Subcutaneous abdominal adipose tissue (tissue), 5 donors: ENCODE measurements around the gene LRP3.

Experiments
- H3K27ac ChIP-seq: one replicate; pipeline ENCODE4 v1.7.0; 2013; ENCODE audit warnings: low read depth, mild to moderate bottlenecking, inconsistent platforms, low read length, moderate library complexity
- H3K27me3 ChIP-seq, 5 donors: one replicate each; pipeline ENCODE4 v1.7.0; 2013; ENCODE audit warnings: low read length in 5 of 5, inconsistent platforms in 1 of 5; ENCODE audit not compliant: control insufficient read depth in 5 of 5, insufficient read depth in 4 of 5
- H3K36me3 ChIP-seq, 5 donors: one replicate each; pipeline ENCODE4 v1.7.0; 2013; ENCODE audit warnings: low read length in 5 of 5; ENCODE audit not compliant: control insufficient read depth in 5 of 5, insufficient read depth in 5 of 5
- H3K4me1 ChIP-seq, 5 donors: one replicate each; pipeline ENCODE4 v1.7.0; 2013; ENCODE audit warnings: low read length in 5 of 5, mild to moderate bottlenecking in 3 of 5, moderate library complexity in 1 of 5; ENCODE audit not compliant: control insufficient read depth in 5 of 5, insufficient read depth in 5 of 5
- H3K4me3 ChIP-seq, 5 donors: one replicate each; pipeline ENCODE4 v1.7.0; 2013; ENCODE audit warnings: low read length in 5 of 5, low read depth in 1 of 5
- H3K9ac ChIP-seq, 5 donors: one replicate each; pipeline ENCODE4 v1.7.0; 2013; ENCODE audit warnings: low read length in 5 of 5, mild to moderate bottlenecking in 4 of 5, moderate library complexity in 3 of 5
- H3K9me3 ChIP-seq, 5 donors: one replicate each; pipeline ENCODE4 v1.7.0; 2013; ENCODE audit warnings: low read length in 5 of 5; ENCODE audit not compliant: control insufficient read depth in 5 of 5
- donor health status: healthy.
- donor health status: healthy.
- donor health status: healthy.
- donor health status: healthy.
- donor health status: healthy.

The LRP3 gene

DNA sequence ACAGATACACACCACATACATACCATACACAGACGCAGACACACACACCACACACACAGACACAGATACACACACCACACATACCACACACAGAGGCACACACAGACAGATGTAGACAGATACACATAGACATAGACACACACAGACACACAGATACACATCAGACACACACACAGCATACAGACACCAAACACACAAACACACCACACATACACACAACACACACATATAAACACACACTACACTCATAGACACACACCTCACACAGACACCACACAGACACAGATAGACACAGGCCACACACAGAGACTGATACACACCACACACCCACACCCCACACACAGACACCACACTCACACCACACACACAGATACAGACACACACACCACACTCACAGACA lies 56.4 kb downstream of the LRP3 start:
- no peaks in the 10 kb centered on the region for H3K36me3 ChIP-seq
- H3K9ac ChIP-seq, result no peak overlapping the region
- H3K9me3 ChIP-seq, result peaks cover 0 to 10% (median 6%) of the 10 kb centered on the region in 5 donors
- H3K4me3 ChIP-seq, result no peak overlapping the region
- H3K4me1 ChIP-seq, result peaks cover 1 to 62% (median 46%) of the 10 kb centered on the region in 5 donors
- no peak overlapping the region for H3K27ac ChIP-seq
- peaks cover 0 to 6% (median 0%) of the 10 kb centered on the region in 5 donors for H3K27me3 ChIP-seq

DNA sequence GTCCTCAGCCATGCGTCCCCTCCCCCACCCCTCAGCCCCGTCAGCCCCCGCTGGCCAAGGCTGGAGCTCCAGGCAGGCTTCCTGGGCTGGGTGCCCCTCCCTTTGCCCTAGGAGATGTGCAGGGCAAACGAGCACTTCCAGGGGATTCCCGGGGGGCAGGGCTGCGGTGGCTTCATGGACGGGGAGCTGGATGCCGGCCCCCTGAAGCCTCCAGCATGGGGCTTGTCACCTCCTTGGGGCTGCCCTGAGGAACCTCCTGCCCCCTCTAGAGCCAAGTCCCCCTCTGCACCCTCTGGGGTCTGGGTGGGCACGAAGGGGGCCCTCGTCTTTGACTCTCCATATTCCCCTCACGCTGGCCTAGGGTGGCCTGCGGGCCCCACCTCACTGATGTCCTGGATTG lies 56.9 kb downstream of the LRP3 start:
- no peak overlapping the region for H3K4me3 ChIP-seq
- peaks cover 1 to 62% (median 45%) of the 10 kb centered on the region in 5 donors for H3K4me1 ChIP-seq
- H3K9ac ChIP-seq, result no peak overlapping the region
- H3K36me3 ChIP-seq, result no peaks in the 10 kb centered on the region
- peaks cover 0 to 4% (median under 1%) of the 10 kb centered on the region in 5 donors for H3K9me3 ChIP-seq
- H3K27me3 ChIP-seq, result peaks cover 0 to 6% (median 0%) of the 10 kb centered on the region in 5 donors
- no peak overlapping the region for H3K27ac ChIP-seq

DNA sequence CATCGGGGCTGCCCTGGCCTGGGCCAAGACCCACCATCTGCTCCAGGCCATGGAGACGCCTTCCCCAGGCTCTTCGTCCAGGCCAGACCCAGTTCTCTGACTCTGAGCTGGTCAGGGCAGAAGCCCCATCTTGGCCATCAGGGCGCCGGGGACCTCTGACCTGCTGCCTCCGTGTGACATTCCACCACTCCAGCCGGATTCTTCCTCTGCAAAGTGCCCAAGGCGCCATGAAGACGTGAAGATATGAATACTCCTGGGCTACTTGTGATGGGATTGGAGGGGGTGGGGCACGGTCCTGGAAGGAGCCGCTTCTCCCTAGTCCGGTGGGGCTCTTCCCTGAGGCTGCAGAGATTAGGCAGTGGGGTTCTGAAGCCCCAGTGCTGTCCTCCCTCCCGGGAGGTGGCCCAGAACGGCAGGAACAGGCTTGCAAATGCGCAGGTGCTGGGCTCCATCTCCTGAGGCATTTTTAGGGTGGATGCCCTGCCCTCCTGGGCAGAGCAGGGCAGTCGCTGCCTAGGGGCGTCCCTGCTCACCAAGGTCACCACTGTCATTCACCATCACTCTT lies 57.5 kb downstream of the LRP3 start:
- H3K27me3 ChIP-seq, result peaks cover 0 to 6% (median 0%) of the 10 kb centered on the region in 5 donors
- no peak overlapping the region for H3K9ac ChIP-seq
- H3K27ac ChIP-seq, result no peak overlapping the region

DNA sequence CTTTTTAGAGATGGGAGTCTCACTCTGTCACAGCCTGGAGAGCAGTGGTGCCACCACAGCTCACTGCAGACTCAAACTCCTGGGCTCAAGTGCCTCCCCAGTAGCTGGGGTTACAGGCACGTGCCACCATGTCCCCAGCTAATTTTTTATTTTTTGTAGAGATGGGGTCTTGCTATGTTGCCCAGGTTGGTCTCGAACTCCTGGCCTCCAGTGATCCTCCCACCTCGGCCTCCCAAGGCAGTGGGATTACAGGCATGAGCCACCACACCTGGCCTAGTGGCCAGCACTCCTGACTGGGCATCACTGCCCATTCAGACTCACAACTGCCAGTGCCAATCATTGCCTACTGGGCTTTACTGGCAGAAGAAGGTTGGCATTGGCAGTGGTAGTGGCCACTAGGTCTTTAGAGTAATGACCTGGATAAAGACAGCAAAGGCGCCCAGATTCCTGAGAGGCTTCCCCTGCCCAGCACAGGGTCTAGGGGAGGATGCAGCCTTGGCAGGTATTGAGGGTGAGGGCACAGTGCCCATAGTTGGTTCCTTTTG lies 58.4 kb downstream of the LRP3 start:
- H3K9ac ChIP-seq, result no peak overlapping the region
- peaks cover 0 to 2% (median 1%) of the 10 kb centered on the region in 5 donors for H3K9me3 ChIP-seq
- peaks cover 0 to 6% (median 0%) of the 10 kb centered on the region in 5 donors for H3K27me3 ChIP-seq
- H3K4me3 ChIP-seq, result no peak overlapping the region
- no peaks in the 10 kb centered on the region for H3K36me3 ChIP-seq
- no peak overlapping the region for H3K27ac ChIP-seq
- peaks cover 1 to 52% (median 34%) of the 10 kb centered on the region in 5 donors for H3K4me1 ChIP-seq

More for the DNA sequence above, 57.5 kb downstream of the LRP3 start:
- Histone ChIP-seq H3K4me1 (peaks cover 1 to 61% (median 40%) of the 10 kb centered on the region in 5 donors), H3K4me3 (no peak overlapping the region), H3K9me3 (no peaks in the 10 kb centered on the region), H3K36me3 (no peaks in the 10 kb centered on the region)

DNA sequence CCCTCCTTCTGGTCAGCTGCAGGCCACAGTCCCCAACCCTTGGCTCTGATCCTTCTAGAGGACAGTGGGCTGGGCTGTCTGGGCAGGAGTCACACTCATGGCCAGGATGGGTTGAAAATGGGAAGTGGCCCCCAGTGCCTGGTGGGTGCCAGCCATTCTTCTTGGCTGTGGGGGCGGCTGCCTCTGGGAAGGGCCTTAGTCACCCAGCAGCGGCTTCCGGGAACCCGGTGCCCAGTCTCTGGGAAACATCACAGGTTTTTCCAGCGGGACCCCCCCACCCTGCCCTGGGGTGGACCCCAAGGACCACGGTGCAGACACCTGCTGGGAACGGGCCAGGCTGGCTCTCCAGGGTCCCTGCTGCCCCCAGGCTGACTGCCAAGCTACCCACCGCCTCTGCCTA lies 58.8 kb downstream of the LRP3 start:
- no peaks in the 10 kb centered on the region for H3K36me3 ChIP-seq
- peaks cover 0 to 7% (median 5%) of the 10 kb centered on the region in 5 donors for H3K9me3 ChIP-seq
- H3K4me3 ChIP-seq, result no peak overlapping the region
- H3K4me1 ChIP-seq, result peaks cover 1 to 47% (median 32%) of the 10 kb centered on the region in 5 donors
- no peak overlapping the region for H3K27ac ChIP-seq
- H3K27me3 ChIP-seq, result peaks cover 0 to 6% (median 0%) of the 10 kb centered on the region in 5 donors
- H3K9ac ChIP-seq, result no peak overlapping the region

DNA sequence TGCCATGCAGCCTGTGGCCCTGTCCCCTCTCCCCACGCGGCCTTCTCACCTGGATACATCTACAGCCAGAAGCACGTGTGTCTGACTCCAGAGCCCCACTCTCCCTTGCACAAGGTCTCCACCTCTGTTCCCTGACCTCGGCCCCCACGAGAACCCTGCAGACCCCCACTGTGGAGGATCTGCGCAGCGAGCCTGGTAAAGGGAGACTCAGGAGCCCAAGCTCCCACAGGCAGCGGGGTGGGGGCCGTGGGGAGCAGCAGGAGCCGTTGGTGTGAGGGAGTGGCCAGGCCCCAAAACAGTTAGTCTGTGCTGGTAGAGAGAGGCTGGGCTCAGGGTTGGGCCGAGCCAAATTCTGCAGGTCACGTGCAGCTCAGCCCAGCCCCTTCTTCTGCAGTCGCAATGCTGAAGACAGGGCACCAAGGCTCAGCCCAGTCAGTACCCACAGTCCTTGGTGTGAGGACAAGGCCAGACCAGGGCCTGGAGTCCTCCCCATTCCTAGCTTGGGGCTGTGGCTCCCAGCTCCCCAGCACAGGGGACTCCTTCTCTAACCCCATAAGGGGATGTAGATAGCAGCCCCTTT lies 60.2 kb downstream of the LRP3 start:
- Histone ChIP-seq H3K9ac (no peak overlapping the region), H3K27me3 (peaks cover 0 to 6% (median 0%) of the 10 kb centered on the region in 5 donors), H3K9me3 (peaks cover 0 to 12% (median 5%) of the 10 kb centered on the region in 5 donors), H3K4me3 (no peak overlapping the region), H3K4me1 (peaks cover 1 to 33% (median 18%) of the 10 kb centered on the region in 5 donors), H3K36me3 (no peaks in the 10 kb centered on the region), H3K27ac (no peak overlapping the region)

DNA sequence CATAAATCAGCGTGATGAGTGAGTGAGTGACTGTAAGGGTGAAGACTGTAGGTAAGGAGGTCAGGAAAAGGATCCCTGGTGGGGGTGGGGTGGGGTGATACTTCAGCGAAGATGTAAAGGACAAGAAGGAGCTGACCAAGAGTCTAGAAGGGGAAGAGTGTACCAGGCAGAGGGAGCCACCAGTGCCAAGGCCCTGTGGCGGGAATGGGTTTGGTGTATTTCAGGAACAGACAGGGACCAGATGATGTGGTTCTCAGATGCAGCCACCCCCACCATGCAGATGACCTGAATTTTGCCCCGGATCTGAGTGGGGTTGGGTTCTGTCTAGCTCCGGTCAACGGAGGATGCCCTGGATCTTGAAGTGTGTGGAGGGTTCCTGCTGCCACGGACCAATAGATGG lies 61.7 kb downstream of the LRP3 start:
- Histone ChIP-seq H3K4me3 (no peak overlapping the region), H3K4me1 (peaks cover 1 to 36% (median 18%) of the 10 kb centered on the region in 5 donors), H3K9ac (no peak overlapping the region), H3K27me3 (peaks cover 0 to 6% (median 0%) of the 10 kb centered on the region in 5 donors), H3K9me3 (peaks cover 0 to 12% (median 5%) of the 10 kb centered on the region in 5 donors), H3K27ac (no peak overlapping the region), H3K36me3 (no peaks in the 10 kb centered on the region)

DNA sequence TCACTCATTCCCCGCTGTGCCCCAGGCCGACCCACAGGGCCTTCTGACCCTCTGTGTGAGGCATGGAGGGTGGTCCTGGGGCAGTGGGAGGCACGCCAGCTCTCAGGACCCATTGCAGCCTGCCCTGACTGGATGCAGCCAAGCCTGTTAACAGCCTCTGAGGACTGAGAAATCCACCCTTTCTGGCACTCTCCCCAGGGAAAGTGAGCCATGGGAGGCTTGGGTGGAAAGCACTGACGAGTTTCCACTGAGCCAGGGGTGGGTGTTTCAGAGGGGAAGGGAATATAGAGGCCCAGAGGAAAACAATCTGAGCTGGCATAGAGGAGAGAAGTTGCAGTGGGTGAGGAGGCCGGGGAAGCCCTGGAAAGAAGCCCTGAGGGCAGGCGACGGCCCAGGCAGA lies 62.1 kb downstream of the LRP3 start:
- peaks cover 0 to 6% (median 0%) of the 10 kb centered on the region in 5 donors for H3K27me3 ChIP-seq
- peaks cover 0 to 12% (median 5%) of the 10 kb centered on the region in 5 donors for H3K9me3 ChIP-seq
- peaks cover 1 to 41% (median 23%) of the 10 kb centered on the region in 5 donors for H3K4me1 ChIP-seq
- H3K27ac ChIP-seq, result no peak overlapping the region
- no peak overlapping the region for H3K9ac ChIP-seq
- no peak overlapping the region for H3K4me3 ChIP-seq
- H3K36me3 ChIP-seq, result no peaks in the 10 kb centered on the region

DNA sequence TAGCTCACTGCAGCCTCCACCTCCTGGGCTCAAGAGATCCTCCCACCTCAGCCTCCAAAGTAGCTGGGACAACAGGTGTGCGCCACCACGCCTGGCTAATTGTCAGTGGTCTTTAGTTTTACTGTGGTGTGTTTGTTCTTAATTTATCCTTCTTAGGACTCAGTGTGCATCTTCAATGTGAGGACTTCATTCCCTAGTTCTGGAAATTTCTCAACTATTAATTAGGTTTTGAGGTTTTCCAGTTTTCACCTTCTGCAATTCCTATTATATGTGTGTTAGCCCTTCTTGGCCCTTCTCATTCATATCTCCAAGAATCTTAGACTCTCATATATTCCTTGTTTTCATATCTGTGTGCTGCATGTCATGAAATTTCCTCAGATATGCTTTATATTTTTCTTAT lies 63.7 kb downstream of the LRP3 start:
- Histone ChIP-seq H3K36me3 (no peaks in the 10 kb centered on the region), H3K9me3 (peaks cover 0 to 12% (median 5%) of the 10 kb centered on the region in 5 donors), H3K9ac (no peak overlapping the region), H3K27ac (no peak overlapping the region), H3K4me1 (peaks cover 1 to 41% (median 22%) of the 10 kb centered on the region in 5 donors), H3K4me3 (no peak overlapping the region), H3K27me3 (peaks cover 0 to 2% (median 0%) of the 10 kb centered on the region in 5 donors)
